NCI-H2196 (cell line): ENCODE measurements around the gene SRBD1.
A peak's percentile ranks its signal among the peaks of the same experiment; 100 is the strongest.

Experiments used
- DNase-seq: peaks from one replicate; lab custom pipeline; 2025; ENCODE audit not compliant: unreplicated experiment; lab: John Stamatoyannopoulos, UW

The SRBD1 gene

DNA sequence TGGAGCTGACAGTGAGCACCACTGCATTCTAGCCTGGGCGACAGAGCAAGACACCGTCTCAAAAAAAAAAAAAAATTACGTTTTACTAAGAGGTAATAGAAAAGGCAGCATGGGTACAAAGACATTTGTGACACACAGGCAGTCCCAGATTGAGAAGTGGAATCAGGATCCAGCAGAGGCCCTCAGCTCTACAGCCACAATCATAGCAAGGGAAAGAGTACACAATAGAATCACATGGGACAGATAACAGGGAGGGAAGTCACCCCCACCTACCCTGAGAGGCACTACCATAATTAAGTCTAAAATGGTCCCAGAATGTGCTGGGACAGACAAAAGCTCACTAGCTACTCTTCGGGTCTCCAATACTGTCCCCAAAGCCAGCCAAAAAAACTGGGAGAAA is 12.5 kb downstream of the SRBD1 start:
- DNase-seq, result no peak

- DNase-seq, result no peak
These were observed 14.3 kb downstream of the SRBD1 start for GRCh38 chr2:45596761-45597160.

- DNase-seq, result no peak
These were observed 15.2 kb downstream of the SRBD1 start for GRCh38 chr2:45595721-45596435.

GRCh38 chr2:45591073-45591472 is 20.0 kb downstream of the SRBD1 start:
- no peak for DNase-seq

DNA sequence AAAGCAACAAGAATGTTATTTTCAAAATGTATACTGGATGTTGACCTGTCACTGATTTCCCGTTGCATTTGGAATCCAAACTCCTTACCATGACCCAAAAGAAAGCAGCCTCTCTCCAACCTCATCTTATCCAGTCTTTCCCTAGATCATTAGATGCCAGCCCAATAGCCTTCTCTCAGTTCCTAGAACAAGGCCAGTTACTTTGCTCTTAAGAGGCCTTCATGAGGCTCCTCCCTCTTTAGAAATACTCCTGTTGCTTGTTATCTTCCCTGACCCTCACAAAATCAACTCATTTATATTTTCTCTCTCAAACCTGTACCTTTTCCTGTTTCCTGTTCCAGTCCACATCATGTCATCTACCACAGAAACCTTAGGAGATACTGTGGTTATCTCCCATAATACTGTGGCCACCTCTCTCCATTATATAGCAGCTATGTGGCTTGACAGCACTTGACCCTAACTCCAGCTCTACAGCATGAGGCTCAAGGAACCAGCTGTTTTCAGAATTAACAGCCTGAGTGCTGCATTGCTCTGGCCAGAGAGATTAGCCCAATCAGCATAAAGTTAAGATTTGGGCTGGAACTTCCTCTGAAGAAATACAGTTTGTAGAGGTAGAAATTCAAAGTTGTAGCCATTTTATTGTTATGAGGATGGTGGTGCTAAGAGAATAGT is 22.8 kb downstream of the SRBD1 start:
- no peak for DNase-seq

DNA sequence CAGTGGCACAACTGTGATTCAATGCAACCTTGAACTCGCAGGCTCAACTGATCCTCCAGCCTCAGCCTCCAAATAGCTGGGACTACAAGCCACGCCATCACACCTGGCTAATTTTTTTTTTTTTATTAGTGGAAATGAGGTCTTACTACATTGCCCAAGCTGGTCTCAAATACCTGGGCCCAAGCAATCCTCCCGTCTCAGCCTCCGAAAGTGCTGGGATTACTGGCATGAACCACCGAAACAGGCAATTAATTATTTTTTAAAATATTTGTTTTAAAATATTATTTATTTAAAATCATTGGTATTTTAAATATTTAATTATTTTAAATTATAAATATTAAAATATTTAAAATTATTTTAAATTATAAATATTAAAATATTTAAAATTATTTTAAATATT is 24.5 kb downstream of the SRBD1 start:
- no peak for DNase-seq

DNA sequence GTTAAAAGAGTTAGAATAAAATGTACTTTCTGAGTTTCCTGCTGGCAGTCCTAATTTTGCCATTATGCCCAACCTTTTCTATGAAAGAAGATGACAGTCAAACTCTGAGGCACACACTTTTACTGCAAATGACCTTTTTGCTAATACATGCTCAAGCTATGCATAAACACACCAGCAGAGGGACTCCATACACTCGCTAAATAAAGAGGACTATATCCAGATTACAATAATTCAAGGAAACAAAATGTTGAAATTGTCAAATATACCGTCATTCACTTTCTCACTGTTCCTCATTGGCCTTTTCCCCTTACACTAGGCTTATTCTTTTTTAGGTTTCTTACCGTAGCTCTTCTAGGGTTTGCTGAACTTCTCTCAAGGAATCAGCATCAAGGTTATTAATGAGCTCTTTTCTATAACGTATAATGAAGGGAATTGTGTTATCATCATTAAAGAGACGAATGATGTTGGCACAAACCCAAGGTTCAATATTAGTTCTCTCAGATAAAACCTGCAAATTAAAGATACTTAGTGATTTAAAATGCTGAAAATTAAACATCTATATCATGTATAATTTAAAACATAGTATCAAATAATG is 25.7 kb downstream of the SRBD1 start:
- DNase-seq, result peak; percentile 53

GRCh38 chr2:45583977-45584376 is 27.1 kb downstream of the SRBD1 start:
- no peak for DNase-seq

- no peak for DNase-seq
These were observed 28.5 kb downstream of the SRBD1 start for GRCh38 chr2:45582522-45582921.

- DNase-seq, result no peak
These were observed 32.8 kb downstream of the SRBD1 start for GRCh38 chr2:45578056-45578843.

DNA sequence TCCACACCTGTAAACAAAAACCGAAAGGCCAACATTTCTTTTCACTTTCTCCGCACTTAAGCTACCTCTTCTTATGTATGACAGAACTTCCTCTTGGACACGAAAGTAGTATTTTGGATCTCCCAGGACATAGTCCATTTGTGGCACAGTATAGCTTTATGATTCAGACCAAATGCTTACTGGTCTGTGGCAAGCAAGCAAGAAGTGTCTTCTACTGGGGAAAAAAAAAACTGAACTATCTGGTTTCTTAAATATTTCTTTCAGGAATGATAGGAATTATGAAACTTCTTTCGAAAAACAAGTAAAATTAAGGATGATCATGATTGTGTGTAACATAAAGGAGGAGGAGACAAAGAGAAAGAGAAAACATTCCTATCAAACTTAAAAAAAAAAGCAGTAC is 33.6 kb downstream of the SRBD1 start:
- no peak for DNase-seq

DNA sequence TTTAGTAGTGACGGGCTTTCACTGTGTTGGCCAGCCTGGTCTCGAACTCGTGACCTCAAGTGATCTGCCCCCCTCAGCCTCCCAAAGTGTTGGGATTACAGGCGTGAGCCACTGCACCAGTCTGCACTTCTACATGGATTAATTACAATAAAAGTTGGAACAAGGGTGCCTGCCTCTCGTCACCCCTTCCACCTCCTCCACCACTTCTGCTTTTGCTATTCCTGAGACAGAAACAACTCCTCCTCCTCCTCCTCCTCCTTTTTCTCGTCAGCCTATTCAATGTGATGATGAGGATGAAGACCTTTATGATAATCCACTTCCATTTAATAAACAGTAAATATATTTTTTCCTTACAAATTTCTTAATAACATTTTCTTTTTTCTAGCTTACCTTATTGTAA is 35.2 kb downstream of the SRBD1 start:
- no peak for DNase-seq

GRCh38 chr2:45572979-45573378 is 38.1 kb downstream of the SRBD1 start:
- no peak for DNase-seq

DNA sequence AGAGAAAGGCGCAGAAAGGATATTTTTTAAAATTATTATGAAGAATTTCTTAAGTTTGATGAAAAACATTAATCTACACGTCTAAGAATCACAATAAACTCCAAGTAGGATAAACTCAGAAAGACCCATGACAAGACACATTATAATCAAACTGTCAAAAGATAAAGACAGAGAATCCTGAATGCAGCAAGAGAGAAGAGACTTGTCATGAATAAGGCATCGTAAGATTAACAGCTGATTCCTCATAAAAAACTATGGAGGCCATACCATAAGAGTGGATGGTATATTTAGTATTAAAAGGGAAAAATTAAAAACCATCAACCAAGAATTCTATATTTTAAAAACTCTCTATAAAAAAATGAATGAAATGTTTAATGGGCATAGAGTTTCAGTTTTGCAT is 39.1 kb downstream of the SRBD1 start:
- DNase-seq, result no peak

DNA sequence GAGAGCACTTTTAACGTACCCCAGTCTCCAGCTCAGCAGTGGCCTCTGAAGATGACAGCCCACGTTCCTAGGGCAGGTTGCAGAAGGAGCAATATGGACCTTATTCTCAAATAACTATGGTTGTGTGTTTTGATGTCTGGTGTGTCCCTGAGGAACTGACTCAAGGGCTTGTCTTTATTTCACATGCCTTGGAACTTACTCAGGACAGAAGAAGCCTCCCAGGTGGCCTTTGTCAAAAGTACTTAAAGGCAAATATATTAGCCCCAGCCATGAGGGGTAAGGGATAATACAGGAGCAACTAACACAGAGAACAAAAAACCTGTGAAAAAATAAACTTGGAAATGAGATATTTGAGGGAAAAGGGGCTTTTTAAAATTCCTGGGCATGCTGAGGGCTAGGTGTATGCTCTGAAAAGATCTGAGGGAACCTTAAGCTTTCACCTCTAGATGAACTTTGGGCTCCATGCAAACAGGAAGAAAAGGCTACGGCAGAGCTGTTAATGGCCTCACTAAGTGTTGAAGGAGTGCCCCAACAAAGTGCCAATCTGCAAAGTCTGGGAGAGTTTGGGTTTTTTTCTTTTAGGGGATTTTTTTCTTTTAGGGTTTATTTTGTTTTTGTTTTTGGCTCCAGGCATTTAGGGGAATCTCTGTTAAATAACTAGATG is 40.3 kb downstream of the SRBD1 start:
- no peak for DNase-seq

DNA sequence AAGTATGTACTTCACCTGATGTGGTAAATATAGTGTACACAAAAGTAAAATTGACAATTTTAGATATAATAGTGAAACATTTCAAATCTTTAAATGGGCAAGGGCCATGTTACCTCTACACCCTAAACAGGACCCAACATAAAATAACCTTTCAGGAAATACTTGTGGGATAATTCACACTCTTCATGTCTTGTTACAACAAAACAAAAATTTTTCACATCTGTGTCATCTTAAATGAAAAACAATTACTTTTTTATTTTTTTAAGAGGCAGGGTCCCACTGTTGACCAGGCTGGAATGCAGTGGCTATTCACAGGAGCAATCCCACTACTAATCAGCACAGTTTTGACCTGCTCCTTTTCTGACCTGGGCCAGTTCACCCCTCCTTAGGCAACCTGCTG is 42.1 kb downstream of the SRBD1 start:
- DNase-seq, result no peak

GRCh38 chr2:45567974-45568789 is 42.9 kb downstream of the SRBD1 start:
- DNase-seq, result no peak

GRCh38 chr2:45567288-45567963 is 43.6 kb downstream of the SRBD1 start:
- no peak for DNase-seq

GRCh38 chr2:45559436-45559835 is 51.6 kb downstream of the SRBD1 start:
- DNase-seq, result no peak

GRCh38 chr2:45554742-45555140 is 56.3 kb downstream of the SRBD1 start:
- no peak for DNase-seq
